GM20431 (cell line): Measurements from ENCODE around the gene DIS3L2.

ENCODE experiments used
- in situ Hi-C: fragments of 300-500 bp; cut with MseI, MboI; formaldehyde crosslinking; loops from one replicate; pipeline ENCODE4 v1.15.0; 2020; ENCODE audit warnings: low sequenced_read_pairs; ENCODE audit not compliant: unreplicated experiment

DIS3L2 gene

DNA sequence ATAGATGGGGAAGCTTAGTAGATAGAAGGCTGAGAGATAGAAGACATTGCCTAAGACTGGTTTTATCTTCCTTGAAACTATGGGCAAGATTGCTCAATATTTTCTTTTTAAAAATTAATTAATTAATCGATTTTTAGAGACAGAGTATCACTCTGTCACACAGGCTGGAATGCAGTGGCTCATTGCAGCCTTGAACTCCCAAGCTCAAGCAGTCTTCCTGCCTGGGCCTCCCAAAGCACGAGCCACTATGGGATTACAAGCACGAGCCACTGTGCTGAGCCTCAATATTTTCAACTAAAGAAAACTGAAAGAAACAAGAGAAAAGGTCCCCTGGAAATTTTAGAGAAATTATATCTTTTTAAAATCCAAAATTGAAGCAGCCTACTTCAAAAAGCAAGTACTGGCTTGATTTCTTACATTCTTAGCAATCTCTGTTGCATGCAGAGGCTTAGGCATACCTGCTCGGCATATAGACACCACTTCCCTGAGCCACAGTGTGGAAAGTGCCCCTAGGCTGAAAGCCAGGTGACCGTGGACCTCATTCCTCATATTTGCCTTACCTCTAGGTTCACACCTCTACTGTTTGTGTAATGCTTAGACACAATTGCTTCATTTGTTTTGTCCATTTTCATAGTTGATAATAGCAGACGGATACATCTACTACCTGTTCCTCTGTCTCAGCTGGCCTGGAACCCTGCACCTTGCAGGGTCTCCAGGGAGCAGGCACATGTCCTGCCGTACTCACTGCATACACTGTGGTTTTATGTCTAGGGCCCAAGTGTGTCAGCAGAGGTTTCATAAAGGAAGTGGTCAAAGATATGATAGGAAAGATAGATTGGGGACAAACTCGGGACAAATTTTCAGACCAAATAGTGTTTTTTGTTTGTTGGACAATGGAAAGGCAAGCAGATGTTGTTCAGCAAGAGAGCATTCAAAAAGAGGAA, 250.5 kb downstream of the DIS3L2 start:
- in situ Hi-C loops: no loop called here

DNA sequence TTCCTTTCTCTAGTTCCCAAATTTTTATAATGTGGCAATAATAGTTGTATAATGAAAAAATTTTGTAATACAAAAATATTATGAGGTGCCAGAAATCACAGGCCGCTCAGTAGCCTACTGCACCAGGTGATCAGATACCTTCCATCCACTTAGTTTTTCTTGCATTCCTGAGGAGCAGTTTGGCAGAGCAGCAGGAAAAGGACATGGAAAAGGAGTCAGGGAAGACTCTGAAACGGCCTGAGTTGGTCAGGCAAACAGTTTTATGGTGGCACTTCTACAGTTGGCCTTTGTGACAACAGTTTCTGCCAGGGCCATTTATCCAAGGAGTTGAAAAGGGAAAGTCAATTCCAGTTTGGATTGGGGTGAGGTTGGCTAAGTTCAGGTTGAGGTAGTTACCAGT, 251.7 kb downstream of the DIS3L2 start:
- in situ Hi-C loops: no loop called here

DNA sequence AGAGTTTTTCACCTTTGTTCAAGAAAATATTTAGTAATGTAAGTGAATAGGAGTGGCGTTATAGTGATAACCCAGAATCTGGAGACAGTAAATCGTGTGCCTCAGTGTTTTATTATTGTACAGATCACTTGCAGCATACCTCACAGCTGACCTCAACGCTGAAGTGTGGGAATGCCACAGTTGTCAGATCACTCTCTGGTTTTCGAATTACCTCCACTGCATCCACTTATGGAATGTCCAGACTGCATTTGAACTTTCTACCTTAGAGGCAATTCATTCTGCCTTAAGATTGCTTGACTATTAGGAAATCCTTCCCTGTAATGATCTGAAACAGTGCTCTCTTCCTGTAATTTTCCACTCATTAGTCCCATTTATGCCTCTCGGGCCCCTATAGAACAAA, 252.5 kb downstream of the DIS3L2 start:
- in situ Hi-C loops: no loop called here

DNA sequence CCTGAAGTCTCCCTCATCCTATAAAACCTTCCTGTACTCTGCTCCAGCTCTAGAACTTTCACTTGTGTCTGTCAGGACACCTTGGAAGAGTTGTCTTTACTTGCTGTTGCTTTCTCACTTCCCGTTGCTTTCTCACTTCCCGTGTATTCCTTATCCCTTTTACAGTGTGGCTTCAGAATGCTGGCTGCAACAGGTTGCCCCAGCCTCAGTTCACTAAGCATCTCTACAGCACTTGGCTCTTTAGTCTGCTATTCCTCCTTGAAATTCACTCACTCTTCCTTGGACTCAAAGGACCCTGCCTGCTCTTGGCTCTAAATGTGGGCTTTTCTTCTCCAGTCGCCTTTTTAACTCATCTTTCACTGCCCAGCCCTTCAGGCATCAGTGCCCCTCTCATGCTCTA, 254.5 kb downstream of the DIS3L2 start:
- in situ Hi-C loops: no loop called here

DNA sequence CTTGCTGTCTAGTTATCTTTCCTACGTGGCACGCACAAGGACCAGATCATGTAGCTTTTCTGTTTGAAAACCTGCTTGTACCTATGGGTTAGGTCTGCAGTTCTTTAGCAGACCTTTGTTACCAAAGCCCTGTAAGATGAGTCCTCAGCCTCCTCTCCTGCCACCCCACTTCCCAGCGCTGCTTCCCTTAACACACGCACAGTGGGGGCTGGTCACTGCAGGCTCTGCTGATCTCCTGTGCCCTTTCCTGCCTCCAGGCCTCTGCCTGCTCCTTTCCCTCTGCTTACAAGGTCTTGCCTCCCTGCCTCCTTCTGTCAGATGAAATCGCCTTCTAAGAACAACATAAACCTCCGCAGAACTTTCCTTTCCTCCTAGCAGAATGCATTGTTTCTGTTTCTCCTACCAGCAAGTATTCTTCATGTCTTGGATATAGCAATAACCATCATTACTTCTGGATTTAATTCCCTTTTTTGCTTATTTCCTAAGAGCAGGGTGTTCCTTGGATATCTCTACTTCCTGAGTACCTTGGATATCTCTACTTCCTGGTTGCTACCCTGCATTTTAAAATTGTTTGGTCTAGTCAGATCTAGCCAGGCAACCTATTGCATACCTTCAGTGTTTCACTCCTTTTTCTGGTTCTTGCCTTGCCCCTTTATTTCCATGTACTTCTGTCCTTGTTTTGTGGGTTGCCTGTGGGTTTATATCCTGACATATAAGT, 257.4 kb downstream of the DIS3L2 start:
- in situ Hi-C loops: no loop called here

DNA sequence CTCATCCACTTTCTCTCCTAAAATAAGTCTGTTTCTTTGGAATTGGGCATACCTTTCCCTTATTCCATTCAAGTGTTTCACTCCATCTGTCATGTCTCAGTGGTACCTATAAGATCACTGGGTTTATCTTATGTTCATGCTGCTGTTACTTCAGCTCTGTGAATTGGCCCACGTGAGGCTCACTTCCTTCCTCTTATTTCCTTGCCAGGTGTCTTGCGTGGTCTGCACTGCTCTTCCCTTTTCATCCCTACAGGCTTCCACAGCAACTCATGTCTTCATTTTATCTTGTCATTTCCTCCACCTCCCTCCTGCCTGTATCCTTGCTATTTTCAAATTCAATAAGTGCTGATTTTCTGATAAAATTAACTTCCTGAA, 258.0 kb downstream of the DIS3L2 start:
- in situ Hi-C loops: no loop called here

DNA sequence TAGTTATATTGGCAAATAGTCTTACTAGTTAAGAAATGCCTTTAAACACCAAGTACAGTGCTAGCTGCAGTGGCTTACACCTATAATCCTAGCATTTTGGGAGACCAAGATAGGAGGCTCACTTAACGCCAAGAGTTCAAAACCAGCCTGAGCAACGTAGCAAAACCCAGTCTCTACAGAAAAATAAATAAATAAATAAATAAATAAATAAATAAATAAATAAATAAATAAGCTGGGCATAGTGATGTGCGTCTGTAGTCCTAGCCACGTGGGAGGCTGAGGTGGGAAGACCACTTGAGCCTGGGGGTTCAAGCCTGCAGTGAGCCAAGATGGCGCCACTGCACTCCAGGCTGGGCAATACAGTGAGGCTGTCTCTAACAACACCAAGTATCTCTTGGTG, 258.4 kb downstream of the DIS3L2 start:
- in situ Hi-C loops: no loop called here

DNA sequence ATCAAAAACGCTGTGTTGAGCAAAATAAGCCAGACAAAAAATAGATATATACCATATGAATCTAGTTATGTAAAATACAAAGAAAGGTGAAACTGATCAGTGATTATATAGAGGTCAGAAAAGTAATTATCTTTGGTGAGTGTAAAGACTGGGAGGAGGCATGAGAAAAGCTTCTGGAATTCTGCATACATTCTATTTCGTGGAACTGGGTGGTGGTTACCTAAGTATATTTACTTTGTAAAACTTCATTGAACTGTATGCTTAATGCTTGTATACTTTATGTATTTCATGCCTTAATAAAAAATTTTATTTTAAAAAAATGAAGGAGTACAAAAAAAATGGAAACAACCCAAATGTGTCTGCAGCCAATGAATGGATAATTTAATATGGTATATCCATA, 263.9 kb downstream of the DIS3L2 start:
- in situ Hi-C loops: no loop called here

DNA sequence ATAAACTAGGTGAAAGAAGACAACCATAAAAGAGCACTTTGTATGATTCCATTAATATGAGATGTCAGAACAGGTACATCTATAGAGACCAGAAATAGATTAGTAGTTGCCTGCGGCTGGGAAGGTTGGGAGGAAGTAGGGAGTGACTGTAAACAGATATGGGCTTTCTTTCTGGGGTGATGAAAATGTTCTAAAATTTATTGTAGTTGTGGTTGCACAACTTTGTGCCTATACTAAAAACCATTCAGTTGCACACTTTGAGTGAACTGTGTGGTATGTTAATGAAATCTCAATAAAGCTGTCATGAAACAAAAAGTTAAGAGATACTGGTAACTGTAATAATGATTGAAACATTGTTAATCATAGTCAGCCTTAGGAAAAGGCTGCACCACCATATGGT, 264.4 kb downstream of the DIS3L2 start:
- in situ Hi-C loops: no loop called here

DNA sequence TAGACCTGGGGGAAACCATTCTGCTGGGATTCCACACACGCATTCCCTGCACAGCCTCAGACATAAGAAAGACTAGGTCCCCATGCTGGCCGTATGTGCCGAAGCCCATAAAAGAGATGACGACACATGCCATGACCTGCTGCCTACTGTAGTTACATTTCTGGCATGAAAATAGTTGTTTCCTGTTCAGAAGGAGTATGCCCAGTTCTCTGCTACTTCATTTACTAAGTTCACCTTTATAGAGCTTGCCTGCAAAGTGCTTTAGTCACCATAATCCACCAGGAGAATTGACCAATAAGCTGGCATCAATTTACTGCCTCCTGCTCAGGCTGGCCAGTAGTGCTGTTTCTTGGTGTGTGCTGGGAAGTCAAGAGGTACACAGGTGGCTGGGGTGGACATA, 266.8 kb downstream of the DIS3L2 start:
- in situ Hi-C loops: no loop called here

DNA sequence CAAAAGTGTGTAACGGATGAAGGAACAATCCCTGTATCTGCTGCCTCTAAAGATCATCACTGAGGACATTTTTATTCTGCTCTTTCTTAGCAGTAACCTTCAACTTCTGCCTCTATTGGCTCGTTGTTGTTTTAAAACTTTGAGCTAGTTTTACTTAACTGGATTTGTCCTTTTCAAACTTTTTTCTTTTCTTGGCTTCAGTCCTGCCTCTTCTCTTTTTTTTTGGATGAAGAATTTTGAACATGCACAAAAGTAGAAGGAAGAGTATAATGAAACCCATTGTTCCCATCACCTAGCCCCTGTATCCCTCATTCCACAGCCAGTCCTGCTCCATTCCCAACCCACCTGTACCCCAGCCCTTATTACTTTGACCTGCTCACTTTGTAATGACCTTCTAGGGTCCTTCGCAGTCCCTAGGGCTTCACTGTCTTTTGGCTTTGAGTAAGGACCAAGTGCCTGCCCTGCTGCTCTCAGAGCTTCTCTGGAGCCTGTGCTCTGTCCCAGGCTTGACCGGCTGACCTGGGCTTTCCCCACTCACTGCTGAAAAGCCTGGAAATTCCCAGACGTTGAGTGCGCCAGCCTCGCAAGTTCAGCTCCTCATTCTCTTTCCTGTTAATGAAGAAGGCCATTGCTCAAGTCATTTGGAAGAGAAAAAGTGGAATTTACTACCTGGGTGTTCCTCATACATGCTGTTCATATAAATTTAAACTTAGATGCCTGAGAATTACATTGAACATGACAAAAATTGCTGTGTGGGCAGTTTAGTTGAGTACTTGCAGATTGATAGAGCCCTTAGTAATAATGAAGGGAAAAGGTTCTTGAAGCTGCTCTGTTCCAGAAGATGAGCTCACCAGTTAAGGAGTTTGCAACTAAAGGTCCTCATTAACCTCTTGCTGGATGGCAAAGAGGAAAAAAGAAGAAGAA, 267.7 kb downstream of the DIS3L2 start:
- in situ Hi-C loops: no loop called here

DNA sequence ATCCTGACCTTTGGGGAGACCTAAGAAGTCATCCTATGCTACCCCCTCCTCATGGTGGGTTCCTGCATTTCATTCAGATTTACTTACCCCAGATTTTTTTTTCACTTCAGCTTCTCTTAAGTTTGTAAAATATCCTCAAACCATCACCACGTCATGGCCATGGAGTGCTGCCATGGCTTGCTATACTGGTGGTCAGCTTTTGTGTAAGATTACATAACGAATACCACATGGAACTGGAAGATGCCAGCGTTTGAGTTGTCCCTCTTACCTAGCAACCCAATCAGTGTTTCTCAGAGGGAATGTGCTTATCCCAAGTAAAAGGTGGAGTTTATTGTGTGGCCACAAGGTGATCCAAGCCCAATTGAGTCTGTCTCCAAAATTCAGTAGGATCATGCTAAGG, 268.4 kb downstream of the DIS3L2 start:
- in situ Hi-C loops: no loop called here

DNA sequence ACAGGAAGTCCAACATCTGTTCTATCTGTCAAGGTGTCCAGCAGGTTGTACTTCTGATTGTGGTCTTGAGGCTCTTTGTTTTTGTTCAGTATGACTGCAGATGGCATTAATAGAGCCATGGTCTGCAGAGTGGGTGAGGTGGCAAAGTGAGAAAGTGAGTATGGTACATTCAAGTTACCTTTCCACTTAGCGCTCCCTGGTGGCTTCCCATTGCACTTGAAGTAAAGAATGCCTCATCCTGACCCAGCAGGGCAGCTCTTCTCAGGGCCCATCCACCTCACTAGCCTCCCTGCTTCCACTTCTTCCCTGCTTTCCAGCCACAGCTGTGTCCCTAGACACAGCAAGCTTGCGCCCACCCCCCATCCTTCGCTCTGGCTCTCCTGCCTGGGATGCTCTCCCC, 269.0 kb downstream of the DIS3L2 start:
- in situ Hi-C loops: no loop called here

DNA sequence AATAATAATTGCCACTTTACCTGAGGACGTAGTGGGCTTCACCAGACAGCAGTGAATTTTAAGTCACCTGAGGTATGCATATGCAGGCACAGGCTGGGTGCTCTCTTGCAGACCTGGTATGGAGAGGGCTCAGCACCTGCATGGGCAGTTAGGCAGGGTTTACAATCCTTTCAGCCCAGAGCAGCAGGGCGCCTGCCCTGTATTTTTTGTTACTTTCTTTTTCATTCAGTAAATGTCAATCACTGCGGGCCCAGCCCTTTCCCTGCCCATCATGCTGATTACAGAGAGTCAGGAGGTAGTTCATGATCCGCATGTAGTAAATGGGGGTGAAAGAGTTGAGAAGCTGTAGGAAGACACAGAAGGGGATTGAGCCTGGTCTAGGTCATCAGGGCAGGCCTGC, 270.0 kb downstream of the DIS3L2 start:
- in situ Hi-C loops: no loop called here

DNA sequence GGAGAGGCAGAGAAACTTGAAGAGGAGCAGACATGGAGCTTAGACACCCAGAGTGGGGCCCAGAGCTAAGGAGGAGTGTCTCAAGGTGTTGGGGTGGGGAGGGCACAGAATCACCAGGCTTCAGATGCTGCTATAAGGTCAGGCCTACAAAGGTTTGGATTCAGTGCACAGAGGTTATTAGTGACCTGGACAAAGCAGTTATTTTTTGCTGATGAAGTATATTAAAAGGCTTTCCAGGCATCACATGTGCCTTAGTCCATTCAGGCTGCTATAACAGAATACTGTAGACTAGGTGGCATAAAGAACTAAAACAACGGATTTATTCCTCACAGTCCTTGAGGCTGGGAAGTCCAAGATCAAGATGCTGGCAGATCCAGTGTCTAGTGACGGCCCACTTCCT, 271.4 kb downstream of the DIS3L2 start:
- in situ Hi-C loops: no loop called here

DNA sequence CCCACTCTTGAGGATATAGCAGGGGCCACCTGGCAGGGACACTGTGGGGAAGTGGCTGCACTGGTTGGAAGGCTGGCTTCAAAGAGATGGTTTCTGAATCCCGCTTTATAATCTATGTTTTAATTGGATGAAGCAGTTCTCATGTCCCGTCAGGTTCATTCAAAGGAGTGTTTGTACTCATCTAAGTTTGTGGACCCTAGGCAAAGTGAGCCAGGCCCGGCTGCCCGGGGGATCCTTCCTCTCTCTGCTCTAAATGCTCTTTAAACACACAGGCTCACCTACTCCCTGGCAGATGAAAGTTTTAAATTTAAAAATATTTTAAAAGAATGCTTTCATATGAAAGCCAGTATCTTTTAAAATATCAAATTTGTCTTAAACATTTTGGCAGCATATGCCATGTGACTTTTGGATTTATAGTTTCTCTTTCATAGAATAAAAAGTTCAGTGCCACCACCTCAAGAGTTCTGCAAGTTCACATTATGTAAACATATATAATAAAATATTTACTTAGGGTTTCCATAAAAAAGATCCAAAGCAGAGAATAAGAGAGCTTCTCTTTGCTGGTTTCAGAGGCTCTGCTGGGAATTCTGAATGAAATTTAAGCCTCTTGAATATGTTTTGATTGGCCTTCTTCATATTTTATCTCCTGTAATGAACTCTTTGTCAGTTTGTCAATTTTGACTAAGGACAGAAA, 273.6 kb downstream of the DIS3L2 start:
- in situ Hi-C loops: no loop called here

DNA sequence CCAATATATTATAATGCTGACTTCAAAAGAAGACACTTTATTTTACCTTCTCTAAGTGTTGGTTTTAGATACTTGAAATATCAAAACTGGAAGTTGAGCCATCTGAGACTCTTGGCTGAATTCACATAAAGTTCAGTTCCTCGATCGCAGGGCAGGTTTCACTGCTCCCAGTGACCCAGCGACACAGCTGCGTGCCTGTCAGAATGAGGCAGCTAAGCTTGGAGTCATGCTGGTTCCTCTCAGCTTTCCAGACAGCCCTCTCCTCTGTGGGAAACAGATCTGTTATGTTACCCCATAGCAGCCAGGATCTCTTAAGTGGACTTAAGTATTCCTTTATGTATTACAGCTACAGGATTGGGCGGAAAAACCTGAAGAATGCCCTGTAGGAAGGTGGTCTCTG, 274.2 kb downstream of the DIS3L2 start:
- in situ Hi-C loops: no loop called here

DNA sequence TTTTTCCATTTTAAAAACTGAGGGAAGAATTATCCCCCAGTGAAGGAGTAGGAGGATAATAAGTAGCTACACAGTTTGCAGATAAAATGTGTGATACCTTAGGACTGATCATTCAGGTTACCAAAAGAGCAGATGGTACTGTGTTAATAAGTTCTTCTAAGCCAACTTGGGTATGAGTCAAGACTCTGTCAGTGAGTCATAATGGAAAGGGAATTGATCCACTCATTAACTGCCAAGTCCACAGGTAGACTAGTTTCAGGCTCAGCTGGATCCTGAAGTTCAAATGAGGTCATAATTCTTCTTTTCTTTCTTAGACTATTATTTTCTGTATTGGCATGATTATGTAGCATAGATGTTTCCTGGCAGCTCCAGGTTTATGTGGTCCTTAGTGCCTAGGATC, 274.7 kb downstream of the DIS3L2 start:
- in situ Hi-C loops: no loop called here

DNA sequence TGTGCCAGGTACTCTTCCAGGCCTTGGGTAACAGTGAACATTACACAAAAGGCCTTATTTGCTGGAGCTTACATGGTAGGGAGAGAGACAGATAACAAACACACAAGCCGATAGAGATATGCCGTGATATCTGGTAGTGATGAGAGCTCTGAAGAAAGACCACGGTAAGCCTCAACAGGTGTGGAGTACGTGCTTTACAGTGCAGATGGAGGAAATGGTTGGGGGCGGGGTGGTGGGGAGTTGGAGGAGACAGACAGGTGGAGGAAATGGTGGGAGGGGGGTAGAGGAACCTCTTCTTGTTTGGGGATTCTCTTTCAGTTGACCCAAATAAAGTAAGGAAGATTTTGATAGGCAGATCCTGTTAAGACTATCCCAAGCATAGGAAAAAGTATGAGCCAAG, 276.0 kb downstream of the DIS3L2 start:
- in situ Hi-C loops: no loop called here

DNA sequence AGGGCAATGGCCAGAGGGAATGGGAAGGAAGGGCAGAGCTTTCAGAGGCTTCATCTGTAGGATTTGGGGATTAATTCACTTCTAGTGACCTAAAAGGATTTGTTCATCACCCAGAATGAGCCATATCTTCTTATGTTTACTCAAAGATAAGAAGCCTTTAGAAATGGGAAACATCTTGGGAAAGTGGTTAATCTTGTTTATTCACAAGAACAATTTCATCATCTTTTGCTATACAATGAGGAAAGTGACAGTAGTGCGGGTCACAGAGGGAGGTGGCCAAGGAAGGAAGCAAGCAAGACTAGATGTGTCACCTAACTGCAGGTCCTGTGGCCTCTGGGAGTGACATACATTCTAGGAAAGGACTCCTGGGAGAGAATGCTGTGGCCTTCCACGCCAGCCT, 276.6 kb downstream of the DIS3L2 start:
- in situ Hi-C loops: no loop called here
